HEK293T (cell line): Measurements from ENCODE around the gene SLC6A6.

ENCODE experiments used
- CTCF ChIA-PET: fragments of 350-600 bp; formaldehyde crosslinking; extraction: SDS; loops from one replicate; lab custom pipeline; 2021; ENCODE audit warnings: antibody characterized with exemption, inconsistent platforms; lab: Yijun Ruan, JAX
- POLR2A ChIA-PET: fragments of 350-600 bp; formaldehyde crosslinking; extraction: SDS; loops from one replicate; lab custom pipeline; 2020; ENCODE audit warnings: antibody characterized with exemption, inconsistent platforms; lab: Yijun Ruan, JAX
- DNase-seq: peaks from one replicate; pipeline ENCODE4 v3.0.0; 2012; ENCODE audit warnings: mixed read lengths; ENCODE audit errors: extremely low spot score
- ARNT ChIP-seq: fragments of 450-650 bp; IDR thresholded peaks from 2 replicates; pipeline ENCODE4 v1.6.1; 2017; ENCODE audit warnings: mild to moderate bottlenecking
- BHLHE40 ChIP-seq: fragments of 450-650 bp; IDR thresholded peaks from 2 replicates; pipeline ENCODE4 v1.6.1; 2016; ENCODE audit warnings: mild to moderate bottlenecking, moderate library complexity, borderline replicate concordance
- CTBP1 ChIP-seq: fragments of 450-650 bp; IDR thresholded peaks from 2 replicates; pipeline ENCODE4 v1.6.1; 2016; ENCODE audit warnings: borderline replicate concordance
- ELF4 ChIP-seq: fragments of 450-650 bp; IDR thresholded peaks from 2 replicates; pipeline ENCODE4 v1.6.1; 2017; ENCODE audit warnings: antibody characterized with exemption
- FOXA1 ChIP-seq: fragments of 450-650 bp; IDR thresholded peaks from 2 replicates; pipeline ENCODE4 v1.6.1; 2016; ENCODE audit warnings: mild to moderate bottlenecking
- FOXK2 ChIP-seq: fragments of 450-650 bp; IDR thresholded peaks from 2 replicates; pipeline ENCODE4 v1.6.1; 2016; ENCODE audit warnings: mild to moderate bottlenecking
- FOXM1 ChIP-seq: fragments of 450-650 bp; IDR thresholded peaks from 2 replicates; pipeline ENCODE4 v1.6.1; 2017; ENCODE audit warnings: mild to moderate bottlenecking, borderline replicate concordance
- HDGF ChIP-seq: fragments of 450-650 bp; IDR thresholded peaks from 2 replicates; pipeline ENCODE4 v1.6.1; 2017; ENCODE audit warnings: antibody characterized with exemption, borderline replicate concordance
- L3MBTL2 ChIP-seq: fragments of 450-650 bp; conservative IDR thresholded peaks from 2 replicates; pipeline ENCODE4 v1.6.1; 2016; ENCODE audit warnings: mild to moderate bottlenecking
- LEF1 ChIP-seq: fragments of 450-650 bp; IDR thresholded peaks from 2 replicates; pipeline ENCODE4 v1.6.1; 2017; ENCODE audit warnings: mild to moderate bottlenecking, borderline replicate concordance
- NFRKB ChIP-seq: fragments of 450-650 bp; IDR thresholded peaks from 2 replicates; pipeline ENCODE4 v1.6.1; 2016; ENCODE audit warnings: mild to moderate bottlenecking, moderate library complexity
- PKNOX1 ChIP-seq: fragments of 450-650 bp; IDR thresholded peaks from 2 replicates; pipeline ENCODE4 v1.6.1; 2016
- SP1 ChIP-seq: fragments of 450-650 bp; IDR thresholded peaks from 2 replicates; pipeline ENCODE4 v1.6.1; 2017
- SUZ12 ChIP-seq: fragments of 450-650 bp; IDR thresholded peaks from 2 replicates; pipeline ENCODE4 v1.6.1; 2016; ENCODE audit warnings: mild to moderate bottlenecking
- TARDBP ChIP-seq: fragments of 450-650 bp; IDR thresholded peaks from 2 replicates; pipeline ENCODE4 v1.6.1; 2016
- ZNF384 ChIP-seq: fragments of 450-650 bp; IDR thresholded peaks from 2 replicates; pipeline ENCODE4 v1.6.1; 2016

Gene SLC6A6

GRCh38 chr3:14392803-14393319 is 9.5 kb upstream of the SLC6A6 start:
- DNase-seq = no peak
- ChIA-PET CTCF (interaction anchor here (0.7 kb wide), 1 partner anchor 9 kb away, joined by 3 read pairs; no protein-coding TSS in a partner anchor), POLR2A (interaction anchor here (1.8 kb wide), 1 partner anchor 9 kb away, joined by 4 read pairs; the partner anchor contains the start of gene SLC6A6)
- TF ChIP-seq TARDBP = no peak
- TF ChIP-seq SP1 = no peak
- TF ChIP-seq ELF4 = no peak
- TF ChIP-seq NFRKB = no peak
- no peak for TF ChIP-seq CTBP1

- ChIA-PET CTCF (interaction anchor here (0.6 kb wide), 2 partner anchors 64 to 214 kb away, joined by 4 read pairs; no protein-coding TSS in a partner anchor), POLR2A (interaction anchor here (1.8 kb wide), 1 partner anchor 8 kb away, joined by 4 read pairs; the partner anchor contains the start of gene SLC6A6)
- TF ChIP-seq SUZ12 (no peak), BHLHE40 (no peak), CTBP1 (no peak), FOXM1 (no peak), ZNF384 (no peak), PKNOX1 (no peak), LEF1 (no peak), FOXK2 (no peak), ARNT (no peak), HDGF (no peak), NFRKB (no peak), SP1 (no peak), L3MBTL2 (no peak), FOXA1 (no peak), ELF4 (no peak)
- no peak for DNase-seq
These were observed 8.8 kb upstream of the SLC6A6 start for GRCh38 chr3:14393440-14394106.

GRCh38 chr3:14396031-14396692 is 6.2 kb upstream of the SLC6A6 start:
- DNase-seq = no peak
- CTCF ChIA-PET = interaction anchor here (0.7 kb wide), 1 partner anchor 212 kb away, joined by 3 read pairs; no protein-coding TSS in a partner anchor
- POLR2A ChIA-PET = no interaction called here
- no peak for TF ChIP-seq BHLHE40
- TF ChIP-seq TARDBP = no peak
- no peak for TF ChIP-seq FOXM1
- no peak for TF ChIP-seq CTBP1
- TF ChIP-seq HDGF = no peak
- no peak for TF ChIP-seq ELF4
- no peak for TF ChIP-seq PKNOX1
- no peak for TF ChIP-seq L3MBTL2
- TF ChIP-seq LEF1 = no peak
- no peak for TF ChIP-seq SUZ12
- TF ChIP-seq FOXA1 = no peak
- TF ChIP-seq ZNF384 = no peak
- TF ChIP-seq ARNT = no peak
- no peak for TF ChIP-seq NFRKB

GRCh38 chr3:14397046-14397445 is 5.4 kb upstream of the SLC6A6 start:
- ChIA-PET CTCF (no interaction called here), POLR2A (no interaction called here)
- no peak for DNase-seq
- TF ChIP-seq SUZ12 = no peak

GRCh38 chr3:14397531-14397930 is 4.9 kb upstream of the SLC6A6 start:
- no peak for DNase-seq
- POLR2A ChIA-PET = no interaction called here
- TF ChIP-seq SP1 = no peak
- no peak for TF ChIP-seq ZNF384
- no peak for TF ChIP-seq PKNOX1
- no peak for TF ChIP-seq HDGF
- TF ChIP-seq FOXK2 = no peak
- TF ChIP-seq CTBP1 = no peak
- CTCF ChIA-PET = no interaction called here

GRCh38 chr3:14397940-14398796 is 4.2 kb upstream of the SLC6A6 start:
- no peak for DNase-seq
- ChIA-PET POLR2A (no interaction called here), CTCF (interaction anchor here (1.3 to 1.4 kb wide), 2 partner anchors 23 to 195 kb away, joined by 4 to 6 read pairs; no protein-coding TSS in a partner anchor)
- no peak for TF ChIP-seq SUZ12
- TF ChIP-seq CTBP1 = no peak
- no peak for TF ChIP-seq FOXM1
- no peak for TF ChIP-seq FOXA1
- TF ChIP-seq ARNT = no peak
- no peak for TF ChIP-seq LEF1
- no peak for TF ChIP-seq ELF4
- TF ChIP-seq HDGF = no peak
- TF ChIP-seq ZNF384 = no peak
